H1 (cell line): ENCODE results near the gene MAP7. TPM values are rescaled to one million over a fixed set of nuclear protein-coding genes. Genes with fewer than 3 reads are reported as not detected.

ENCODE experiments used
- CTCF ChIA-PET: fragments of 300-600 bp; sonication (Branson Sonifier 250); formaldehyde crosslinking; loops from one replicate; lab custom pipeline; 2021; ENCODE audit not compliant: partially characterized antibody; lab: Charles Lee
- POLR2A ChIA-PET: fragments of 300-600 bp; sonication (Branson Sonifier 250); formaldehyde crosslinking; loops from one replicate; lab custom pipeline; 2021; ENCODE audit warnings: inconsistent platforms; ENCODE audit not compliant: partially characterized antibody; lab: Charles Lee
- DNase-seq, 2 experiments: peaks; one replicate each; pipeline versions ENCODE4 v3.0.0 to v3.0.0-alpha.2; 2010 to 2022; ENCODE audit warnings: low spot score in 2 of 2, low read depth in 1 of 2, mixed read lengths in 1 of 2
- FAIRE-seq: peaks from 2 replicates; lab custom pipeline; 2011; peaks lifted over from hg19 to GRCh38; lab: Jason Lieb, UNC
- H2AFZ ChIP-seq: 2 replicates; pipeline ENCODE4 v1.8.1; 2012; ENCODE audit warnings: low read length, inconsistent platforms
- H2AK5ac ChIP-seq: 2 replicates; pipeline ENCODE4 v1.6.1; 2013; ENCODE audit warnings: low read depth, low read length
- H2BK120ac ChIP-seq: replicated peaks from 2 replicates; pipeline ENCODE3; 2013; ENCODE audit warnings: low read depth, low read length, inconsistent platforms
- H2BK12ac ChIP-seq: 2 replicates; pipeline ENCODE4 v1.6.1; 2013; ENCODE audit warnings: low read depth, low read length
- H2BK15ac ChIP-seq: 2 replicates; pipeline ENCODE4 v1.6.1; 2013; ENCODE audit warnings: low read length
- H2BK20ac ChIP-seq: 2 replicates; pipeline ENCODE4 v1.6.1; 2013; ENCODE audit warnings: low read length
- H2BK5ac ChIP-seq: 2 replicates; pipeline ENCODE4 v1.6.1; 2013; ENCODE audit warnings: low read depth, low read length
- H3K14ac ChIP-seq: 2 replicates; pipeline ENCODE4 v1.6.1; 2013; ENCODE audit warnings: inconsistent platforms; ENCODE audit not compliant: insufficient read length
- H3K18ac ChIP-seq: 2 replicates; pipeline ENCODE4 v1.6.1; 2013; ENCODE audit warnings: low read length; ENCODE audit errors: extremely low read depth
- H3K23ac ChIP-seq: 2 replicates; pipeline ENCODE4 v1.6.1; 2013; ENCODE audit warnings: inconsistent platforms; ENCODE audit not compliant: insufficient read length
- H3K23me2 ChIP-seq: 2 replicates; pipeline ENCODE4 v1.6.1; 2013; ENCODE audit warnings: low read depth, low read length
- H3K27ac ChIP-seq: 2 replicates; pipeline ENCODE4 v1.6.1; 2011; ENCODE audit warnings: low read depth, low read length, inconsistent platforms
- H3K27me3 ChIP-seq, 4 experiments: replicated peaks in 1 of 4; 1 replicate in 1 of 4; 2 replicates in 3 of 4; pipeline versions ENCODE4 v1.6.1 to v1.8.1; 2011 to 2013; ENCODE audit warnings: low read length in 3 of 4, mild to moderate bottlenecking in 3 of 4, inconsistent platforms in 2 of 4, mixed read lengths in 2 of 4, moderate library complexity in 1 of 4; ENCODE audit not compliant: control insufficient read depth in 3 of 4, insufficient read depth in 3 of 4; ENCODE audit errors: extremely low read depth in 1 of 4
- H3K36me3 ChIP-seq, 4 experiments: 2 replicates each; pipeline versions ENCODE4 v1.6.1 to v1.8.1; 2011 to 2013; ENCODE audit warnings: mild to moderate bottlenecking in 4 of 4, low read length in 3 of 4, moderate library complexity in 2 of 4, control low read depth in 1 of 4, inconsistent platforms in 1 of 4; ENCODE audit not compliant: insufficient read depth in 4 of 4, control insufficient read depth in 2 of 4
- H3K4ac ChIP-seq: replicated peaks from 2 replicates; pipeline ENCODE3; 2013; ENCODE audit warnings: low read length, low read depth, mixed read lengths, inconsistent platforms; ENCODE audit not compliant: insufficient read length
- H3K4me1 ChIP-seq, 4 experiments: replicated peaks in 1 of 4; 1 replicate in 1 of 4; 2 replicates in 3 of 4; pipeline versions ENCODE4 v1.6.1 to v1.8.1; 2011 to 2013; ENCODE audit warnings: low read length in 3 of 4, inconsistent platforms in 2 of 4, mixed read lengths in 1 of 4; ENCODE audit not compliant: insufficient read depth in 4 of 4, control insufficient read depth in 3 of 4
- H3K4me2 ChIP-seq, 2 experiments: 2 replicates each; pipeline versions ENCODE4 v1.6.1 to v1.8.1; 2011 to 2013; ENCODE audit warnings: low read depth in 2 of 2, low read length in 2 of 2, control low read depth in 1 of 2, inconsistent platforms in 1 of 2, mild to moderate bottlenecking in 1 of 2; ENCODE audit not compliant: insufficient read depth in 1 of 2
- H3K4me3 ChIP-seq, 4 experiments: fragments of 200-600, 300-600 bp in 1 of 4; sonication (generic), shearing (Covaris generic), sonication (Bioruptor Twin) in 1 of 4; 2 replicates each; pipeline versions ENCODE4 v1.5.1 to v1.8.1; 2011 to 2016; ENCODE audit warnings: low read length in 4 of 4, low read depth in 3 of 4, control low read depth in 2 of 4, inconsistent platforms in 2 of 4, mild to moderate bottlenecking in 2 of 4, mixed read lengths in 1 of 4, moderate library complexity in 1 of 4; ENCODE audit not compliant: insufficient read depth in 2 of 4; ENCODE audit errors: extremely low read depth in 1 of 4
- H3K56ac ChIP-seq: replicated peaks from 2 replicates; pipeline ENCODE3; 2013; ENCODE audit warnings: low read depth, mild to moderate bottlenecking, mixed read lengths, low read length, inconsistent platforms; ENCODE audit not compliant: insufficient read length
- H3K79me1 ChIP-seq: 2 replicates; pipeline ENCODE4 v1.6.1; 2013; ENCODE audit warnings: low read depth, low read length, control low read depth
- H3K79me2 ChIP-seq, 2 experiments: 2 replicates each; pipeline versions ENCODE4 v1.6.1 to v1.8.1; 2012 to 2013; ENCODE audit warnings: low read length in 2 of 2, mild to moderate bottlenecking in 2 of 2, inconsistent platforms in 1 of 2; ENCODE audit not compliant: insufficient read depth in 2 of 2, control insufficient read depth in 1 of 2
- H3K9ac ChIP-seq, 4 experiments: replicated peaks in 1 of 4; 1 replicate in 1 of 4; 2 replicates in 3 of 4; pipeline versions ENCODE4 v1.6.1 to v1.8.1; 2011 to 2013; ENCODE audit warnings: low read depth in 3 of 4, low read length in 3 of 4, control low read depth in 2 of 4, mild to moderate bottlenecking in 2 of 4, moderate library complexity in 2 of 4, inconsistent platforms in 1 of 4; ENCODE audit errors: extremely low read depth in 1 of 4
- H3K9me3 ChIP-seq, 2 experiments: 2 replicates each; pipeline versions ENCODE4 v1.6.1 to v1.8.1; 2012 to 2013; ENCODE audit warnings: mild to moderate bottlenecking in 2 of 2, moderate library complexity in 2 of 2, control low read depth in 1 of 2, inconsistent platforms in 1 of 2, low read depth in 1 of 2, low read length in 1 of 2, mixed read lengths in 1 of 2; ENCODE audit not compliant: insufficient read depth in 2 of 2
- H4K20me1 ChIP-seq, 2 experiments: replicated peaks in 1 of 2; 2 replicates each; pipeline versions ENCODE3 to v1.8.1; 2011 to 2013; ENCODE audit warnings: inconsistent platforms in 2 of 2, low read length in 2 of 2, mild to moderate bottlenecking in 1 of 2; ENCODE audit not compliant: insufficient read depth in 2 of 2, control insufficient read depth in 1 of 2
- H4K5ac ChIP-seq: 2 replicates; pipeline ENCODE4 v1.6.1; 2013; ENCODE audit warnings: low read length, low read depth, mixed read lengths, inconsistent platforms; ENCODE audit not compliant: insufficient read length
- H4K8ac ChIP-seq: 2 replicates; pipeline ENCODE4 v1.8.0; 2013; ENCODE audit warnings: mild to moderate bottlenecking, moderate library complexity, low read length, inconsistent platforms; ENCODE audit not compliant: insufficient read depth; ENCODE audit errors: extremely low read depth
- H4K91ac ChIP-seq: replicated peaks from 2 replicates; pipeline ENCODE3; 2013; ENCODE audit warnings: low read length, mixed read lengths, inconsistent platforms; ENCODE audit not compliant: insufficient read length
- BRCA1 ChIP-seq: IDR thresholded peaks from 2 replicates; pipeline ENCODE4 v1.6.1; 2012; ENCODE audit warnings: low read depth, low read length, improper control_type of control experiment
- CTBP2 ChIP-seq: IDR thresholded peaks from 2 replicates; pipeline ENCODE4 v1.7.0; 2011; ENCODE audit warnings: borderline replicate concordance, mild to moderate bottlenecking, moderate library complexity, mixed read lengths, low read length; ENCODE audit not compliant: insufficient read depth, insufficient read length
- CTCF ChIP-seq, 3 experiments: IDR thresholded peaks; 1 replicate in 2 of 3; 2 replicates in 1 of 3; pipeline versions ENCODE4 v1.5.1 to v1.6.1; 2011; ENCODE audit warnings: low read length in 3 of 3, mild to moderate bottlenecking in 3 of 3, inconsistent platforms in 2 of 3, low read depth in 1 of 3, moderate library complexity in 1 of 3; ENCODE audit not compliant: insufficient read depth in 1 of 3; ENCODE audit errors: control extremely low read depth in 1 of 3
- GTF2F1 ChIP-seq: IDR thresholded peaks from 2 replicates; pipeline ENCODE4 v1.6.1; 2012; ENCODE audit warnings: low read depth, low read length, improper control_type of control experiment, borderline replicate concordance
- HDAC2 ChIP-seq, 2 experiments: fragments of 300-600 bp in 1 of 2; sonication (generic) in 1 of 2; IDR thresholded peaks; 2 replicates each; pipeline ENCODE4 v1.6.1; 2011 to 2012; ENCODE audit warnings: low read depth in 2 of 2, low read length in 2 of 2, mild to moderate bottlenecking in 2 of 2, moderate library complexity in 2 of 2, borderline replicate concordance in 1 of 2, inconsistent platforms in 1 of 2
- NRF1 ChIP-seq: IDR thresholded peaks from 2 replicates; pipeline ENCODE4 v1.6.1; 2011; ENCODE audit warnings: mild to moderate bottlenecking, low read depth, low read length, improper control_type of control experiment
- POU5F1 ChIP-seq: IDR thresholded peaks from 2 replicates; pipeline ENCODE4 v1.6.1; 2011; ENCODE audit warnings: low read depth, mild to moderate bottlenecking, low read length, moderate library complexity
- SIN3A ChIP-seq, 2 experiments: IDR thresholded peaks in 1 of 2; conservative IDR thresholded peaks in 1 of 2; 2 replicates each; pipeline ENCODE4 v1.6.1; 2011 to 2012; ENCODE audit warnings: low read length in 2 of 2, improper control_type of control experiment in 1 of 2, low read depth in 1 of 2, mild to moderate bottlenecking in 1 of 2
- SIX5 ChIP-seq: IDR thresholded peaks from 2 replicates; pipeline ENCODE4 v1.6.1; 2011; ENCODE audit warnings: mild to moderate bottlenecking, low read depth, low read length
- SP4 ChIP-seq: IDR thresholded peaks from 2 replicates; pipeline ENCODE4 v1.6.1; 2012; ENCODE audit warnings: low read length, inconsistent platforms
- TBP ChIP-seq: IDR thresholded peaks from 2 replicates; pipeline ENCODE4 v1.6.1; 2011; ENCODE audit warnings: low read depth, low read length, improper control_type of control experiment
- polyA plus RNA-seq, 7 experiments: library from polyadenylated mRNA; depleted of rRNA in 3 of 7; stranded (reverse) in 5 of 7; unstranded in 2 of 7; fragments of >200 nt in 5 of 7; fragments of 200-250 nt in 2 of 7; gene quantifications; 1 replicate in 5 of 7; 2 replicates in 1 of 7; 4 replicates in 1 of 7; pipeline versions ENCODE4 v1.2.1 to v1.2.3, GENCODE V29; 2011 to 2013; ENCODE audit warnings: missing spikeins in 2 of 7, mixed read lengths in 2 of 7
- total RNA-seq: library from RNA; stranded (reverse); fragmentation: NEBNext Ultra II Directional; extraction: Animal tissue kit (Norgen Biotek cat#: 25700); gene quantifications from 2 replicates; pipeline ENCODE4 v1.2.1, GENCODE V29; 2021

Gene MAP7
- total and polyA plus RNA-seq, 2 of the 8 experiments (the other 6 are each of a cell fraction or from before 2014, with no cell fraction given), result 13.5 to 66.9 TPM

GRCh38 chr6:136571496-136571895 lies 21.3 kb upstream of the MAP7 start:
- Histone ChIP-seq H3K4ac (no peak overlapping the region), H4K8ac (no peak overlapping the region), H4K20me1 (no peaks in the 10 kb centered on the region), H4K91ac (no peak overlapping the region), H3K23ac (no peak overlapping the region), H3K27ac (no peak overlapping the region), H3K9me3 (no peaks in the 10 kb centered on the region), H3K79me2 (no peaks in the 10 kb centered on the region), H2AK5ac (no peak overlapping the region), H3K79me1 (no peaks in the 10 kb centered on the region), H2BK20ac (no peak overlapping the region), H2BK120ac (no peak overlapping the region), H3K9ac (no peak overlapping the region), H3K23me2 (no peaks in the 10 kb centered on the region), H3K4me3 (no peak overlapping the region), H3K14ac (no peak overlapping the region), H2AFZ (no peak overlapping the region), H3K27me3 (no peaks in the 10 kb centered on the region), H3K4me1 (no peaks in the 10 kb centered on the region)
- no peak for FAIRE-seq
- ChIA-PET CTCF (no interaction called here), POLR2A (no interaction called here)
- DNase-seq, result no peak
- TF ChIP-seq TBP (no peak), SIX5 (no peak), CTBP2 (no peak), POU5F1 (no peak), GTF2F1 (no peak), SIN3A (conservative IDR thresholded peaks at IDR 0.05 in 1 of 2, IDR thresholded peaks at IDR 0.05 in 1 of 2; ENCODE audit: low read depth in 1 of 2, low read length in 2 of 2) (no peak), BRCA1 (no peak), CTCF (IDR thresholded peaks at IDR 0.05; ENCODE audit: control extremely low read depth in 1 of 3, insufficient read depth in 1 of 3, low read depth in 1 of 3, low read length in 3 of 3) (no peak), SP4 (no peak), HDAC2 (IDR thresholded peaks at IDR 0.05; ENCODE audit: borderline replicate concordance in 1 of 2, low read depth in 2 of 2, low read length in 2 of 2) (no peak), NRF1 (no peak)
- TF ChIP-seq, all 59 proteins: peak for 0
- Histone ChIP-seq H3K56ac (no peak overlapping the region), H3K4me2 (no peak overlapping the region), H3K36me3 (peaks cover 0 to 3% (median 0%) of the 10 kb centered on the region in 4 experiments; a peak in 1 of 8 replicates), H3K18ac (no peak overlapping the region), H2BK5ac (no peak overlapping the region), H2BK12ac (no peak overlapping the region), H2BK15ac (no peak overlapping the region), H4K5ac (no peak overlapping the region)
